H1 (cell line): ENCODE results near the gene KCNT1. TPM values are rescaled to one million over a fixed set of nuclear protein-coding genes. Genes with fewer than 3 reads are reported as not detected.

Experiments
- CTCF ChIA-PET: fragments of 300-600 bp; sonication (Branson Sonifier 250); formaldehyde crosslinking; loops from one replicate; lab custom pipeline; 2021; ENCODE audit not compliant: partially characterized antibody; lab: Charles Lee
- POLR2A ChIA-PET: fragments of 300-600 bp; sonication (Branson Sonifier 250); formaldehyde crosslinking; loops from one replicate; lab custom pipeline; 2021; ENCODE audit warnings: inconsistent platforms; ENCODE audit not compliant: partially characterized antibody; lab: Charles Lee
- DNase-seq, 2 experiments: peaks; one replicate each; pipeline versions ENCODE4 v3.0.0 to v3.0.0-alpha.2; 2010 to 2022; ENCODE audit warnings: low spot score in 2 of 2, low read depth in 1 of 2, mixed read lengths in 1 of 2
- FAIRE-seq: peaks from 2 replicates; lab custom pipeline; 2011; peaks lifted over from hg19 to GRCh38; lab: Jason Lieb, UNC
- H2AFZ ChIP-seq: 2 replicates; pipeline ENCODE4 v1.8.1; 2012; ENCODE audit warnings: low read length, inconsistent platforms
- H2AK5ac ChIP-seq: 2 replicates; pipeline ENCODE4 v1.6.1; 2013; ENCODE audit warnings: low read depth, low read length
- H2BK120ac ChIP-seq: replicated peaks from 2 replicates; pipeline ENCODE3; 2013; ENCODE audit warnings: low read depth, low read length, inconsistent platforms
- H2BK12ac ChIP-seq: 2 replicates; pipeline ENCODE4 v1.6.1; 2013; ENCODE audit warnings: low read depth, low read length
- H2BK15ac ChIP-seq: 2 replicates; pipeline ENCODE4 v1.6.1; 2013; ENCODE audit warnings: low read length
- H2BK20ac ChIP-seq: 2 replicates; pipeline ENCODE4 v1.6.1; 2013; ENCODE audit warnings: low read length
- H2BK5ac ChIP-seq: 2 replicates; pipeline ENCODE4 v1.6.1; 2013; ENCODE audit warnings: low read depth, low read length
- H3K14ac ChIP-seq: 2 replicates; pipeline ENCODE4 v1.6.1; 2013; ENCODE audit warnings: inconsistent platforms; ENCODE audit not compliant: insufficient read length
- H3K18ac ChIP-seq: 2 replicates; pipeline ENCODE4 v1.6.1; 2013; ENCODE audit warnings: low read length; ENCODE audit errors: extremely low read depth
- H3K23ac ChIP-seq: 2 replicates; pipeline ENCODE4 v1.6.1; 2013; ENCODE audit warnings: inconsistent platforms; ENCODE audit not compliant: insufficient read length
- H3K23me2 ChIP-seq: 2 replicates; pipeline ENCODE4 v1.6.1; 2013; ENCODE audit warnings: low read depth, low read length
- H3K27ac ChIP-seq: 2 replicates; pipeline ENCODE4 v1.6.1; 2011; ENCODE audit warnings: low read depth, low read length, inconsistent platforms
- H3K27me3 ChIP-seq, 4 experiments: replicated peaks in 1 of 4; 1 replicate in 1 of 4; 2 replicates in 3 of 4; pipeline versions ENCODE4 v1.6.1 to v1.8.1; 2011 to 2013; ENCODE audit warnings: low read length in 3 of 4, mild to moderate bottlenecking in 3 of 4, inconsistent platforms in 2 of 4, mixed read lengths in 2 of 4, moderate library complexity in 1 of 4; ENCODE audit not compliant: control insufficient read depth in 3 of 4, insufficient read depth in 3 of 4; ENCODE audit errors: extremely low read depth in 1 of 4
- H3K36me3 ChIP-seq, 4 experiments: 2 replicates each; pipeline versions ENCODE4 v1.6.1 to v1.8.1; 2011 to 2013; ENCODE audit warnings: mild to moderate bottlenecking in 4 of 4, low read length in 3 of 4, moderate library complexity in 2 of 4, control low read depth in 1 of 4, inconsistent platforms in 1 of 4; ENCODE audit not compliant: insufficient read depth in 4 of 4, control insufficient read depth in 2 of 4
- H3K4ac ChIP-seq: replicated peaks from 2 replicates; pipeline ENCODE3; 2013; ENCODE audit warnings: low read length, low read depth, mixed read lengths, inconsistent platforms; ENCODE audit not compliant: insufficient read length
- H3K4me1 ChIP-seq, 4 experiments: replicated peaks in 1 of 4; 1 replicate in 1 of 4; 2 replicates in 3 of 4; pipeline versions ENCODE4 v1.6.1 to v1.8.1; 2011 to 2013; ENCODE audit warnings: low read length in 3 of 4, inconsistent platforms in 2 of 4, mixed read lengths in 1 of 4; ENCODE audit not compliant: insufficient read depth in 4 of 4, control insufficient read depth in 3 of 4
- H3K4me2 ChIP-seq, 2 experiments: 2 replicates each; pipeline versions ENCODE4 v1.6.1 to v1.8.1; 2011 to 2013; ENCODE audit warnings: low read depth in 2 of 2, low read length in 2 of 2, control low read depth in 1 of 2, inconsistent platforms in 1 of 2, mild to moderate bottlenecking in 1 of 2; ENCODE audit not compliant: insufficient read depth in 1 of 2
- H3K4me3 ChIP-seq, 4 experiments: fragments of 200-600, 300-600 bp in 1 of 4; sonication (generic), shearing (Covaris generic), sonication (Bioruptor Twin) in 1 of 4; 2 replicates each; pipeline versions ENCODE4 v1.5.1 to v1.8.1; 2011 to 2016; ENCODE audit warnings: low read length in 4 of 4, low read depth in 3 of 4, control low read depth in 2 of 4, inconsistent platforms in 2 of 4, mild to moderate bottlenecking in 2 of 4, mixed read lengths in 1 of 4, moderate library complexity in 1 of 4; ENCODE audit not compliant: insufficient read depth in 2 of 4; ENCODE audit errors: extremely low read depth in 1 of 4
- H3K56ac ChIP-seq: replicated peaks from 2 replicates; pipeline ENCODE3; 2013; ENCODE audit warnings: low read depth, mild to moderate bottlenecking, mixed read lengths, low read length, inconsistent platforms; ENCODE audit not compliant: insufficient read length
- H3K79me1 ChIP-seq: 2 replicates; pipeline ENCODE4 v1.6.1; 2013; ENCODE audit warnings: low read depth, low read length, control low read depth
- H3K79me2 ChIP-seq, 2 experiments: 2 replicates each; pipeline versions ENCODE4 v1.6.1 to v1.8.1; 2012 to 2013; ENCODE audit warnings: low read length in 2 of 2, mild to moderate bottlenecking in 2 of 2, inconsistent platforms in 1 of 2; ENCODE audit not compliant: insufficient read depth in 2 of 2, control insufficient read depth in 1 of 2
- H3K9ac ChIP-seq, 4 experiments: replicated peaks in 1 of 4; 1 replicate in 1 of 4; 2 replicates in 3 of 4; pipeline versions ENCODE4 v1.6.1 to v1.8.1; 2011 to 2013; ENCODE audit warnings: low read depth in 3 of 4, low read length in 3 of 4, control low read depth in 2 of 4, mild to moderate bottlenecking in 2 of 4, moderate library complexity in 2 of 4, inconsistent platforms in 1 of 4; ENCODE audit errors: extremely low read depth in 1 of 4
- H3K9me3 ChIP-seq, 2 experiments: 2 replicates each; pipeline versions ENCODE4 v1.6.1 to v1.8.1; 2012 to 2013; ENCODE audit warnings: mild to moderate bottlenecking in 2 of 2, moderate library complexity in 2 of 2, control low read depth in 1 of 2, inconsistent platforms in 1 of 2, low read depth in 1 of 2, low read length in 1 of 2, mixed read lengths in 1 of 2; ENCODE audit not compliant: insufficient read depth in 2 of 2
- H4K20me1 ChIP-seq, 2 experiments: replicated peaks in 1 of 2; 2 replicates each; pipeline versions ENCODE3 to v1.8.1; 2011 to 2013; ENCODE audit warnings: inconsistent platforms in 2 of 2, low read length in 2 of 2, mild to moderate bottlenecking in 1 of 2; ENCODE audit not compliant: insufficient read depth in 2 of 2, control insufficient read depth in 1 of 2
- H4K5ac ChIP-seq: 2 replicates; pipeline ENCODE4 v1.6.1; 2013; ENCODE audit warnings: low read length, low read depth, mixed read lengths, inconsistent platforms; ENCODE audit not compliant: insufficient read length
- H4K8ac ChIP-seq: 2 replicates; pipeline ENCODE4 v1.8.0; 2013; ENCODE audit warnings: mild to moderate bottlenecking, moderate library complexity, low read length, inconsistent platforms; ENCODE audit not compliant: insufficient read depth; ENCODE audit errors: extremely low read depth
- H4K91ac ChIP-seq: replicated peaks from 2 replicates; pipeline ENCODE3; 2013; ENCODE audit warnings: low read length, mixed read lengths, inconsistent platforms; ENCODE audit not compliant: insufficient read length
- CREB1 ChIP-seq: IDR thresholded peaks from 2 replicates; pipeline ENCODE4 v1.6.1; 2012; ENCODE audit warnings: inconsistent platforms
- KDM1A ChIP-seq: fragments of 200-600, 300-600 bp; sonication (generic); IDR thresholded peaks from 2 replicates; pipeline ENCODE4 v1.7.1; 2016; ENCODE audit warnings: mild to moderate bottlenecking, low read length, borderline replicate concordance
- PHF8 ChIP-seq: fragments of 200-600 bp; sonication (generic); conservative IDR thresholded peaks from 2 replicates; pipeline ENCODE4 v1.7.1; 2012; ENCODE audit warnings: low read depth, mild to moderate bottlenecking, inconsistent platforms, low read length, moderate library complexity
- RXRA ChIP-seq: IDR thresholded peaks from 2 replicates; pipeline ENCODE4 v1.6.1; 2011; ENCODE audit warnings: low read depth, mild to moderate bottlenecking, low read length, moderate library complexity; ENCODE audit not compliant: insufficient read depth
- SRF ChIP-seq: IDR thresholded peaks from 2 replicates; pipeline ENCODE4 v1.6.1; 2011; ENCODE audit warnings: mild to moderate bottlenecking, low read depth, low read length, moderate library complexity
- WGBS, 2 experiments: shearing (Covaris generic) in 1 of 2; methylation state at CpG; one replicate each; pipeline versions ENCODE4 v1.1.6 to v1.1.7; 2013 to 2015; ENCODE audit warnings: low lambda C conversion rate in 2 of 2, mixed read lengths in 2 of 2, inconsistent platforms in 1 of 2, low coverage in 1 of 2, missing lambda C conversion rate in 1 of 2; ENCODE audit not compliant: insufficient replicate concordance in 2 of 2, insufficient coverage in 1 of 2, insufficient read length in 1 of 2; ENCODE audit errors: extremely low coverage in 1 of 2, missing lambda C conversion rate in 1 of 2; 5-methylcytosine and 5-hydroxymethylcytosine counted together
- polyA plus RNA-seq, 7 experiments: library from polyadenylated mRNA; depleted of rRNA in 3 of 7; stranded (reverse) in 5 of 7; unstranded in 2 of 7; fragments of >200 nt in 5 of 7; fragments of 200-250 nt in 2 of 7; gene quantifications; 1 replicate in 5 of 7; 2 replicates in 1 of 7; 4 replicates in 1 of 7; pipeline versions ENCODE4 v1.2.1 to v1.2.3, GENCODE V29; 2011 to 2013; ENCODE audit warnings: missing spikeins in 2 of 7, mixed read lengths in 2 of 7
- total RNA-seq: library from RNA; stranded (reverse); fragmentation: NEBNext Ultra II Directional; extraction: Animal tissue kit (Norgen Biotek cat#: 25700); gene quantifications from 2 replicates; pipeline ENCODE4 v1.2.1, GENCODE V29; 2021

Gene KCNT1
- total and polyA plus RNA-seq, 2 of the 8 experiments (the other 6 are each of a cell fraction or from before 2014, with no cell fraction given) = 0.13 to 0.20 TPM

- H3K9me3 ChIP-seq = no peaks in the 10 kb centered on the region
- no peak overlapping the region for H2AK5ac ChIP-seq
- H3K9ac ChIP-seq = no peak overlapping the region
- H3K4me2 ChIP-seq = no peak overlapping the region
- ChIA-PET POLR2A (interaction anchor here (0.5 kb wide), 1 partner anchor 169 kb away, joined by 3 read pairs; no protein-coding TSS in a partner anchor), CTCF (interaction anchor here (0.7 to 2.2 kb wide), 7 partner anchors 13 to 341 kb away, joined by 3 to 6 read pairs (median 3); no protein-coding TSS in a partner anchor)
- no peak overlapping the region for H3K4ac ChIP-seq
- H2BK12ac ChIP-seq = no peak overlapping the region
- H4K91ac ChIP-seq = no peak overlapping the region
- H3K79me2 ChIP-seq = no peaks in the 10 kb centered on the region
- no peaks in the 10 kb centered on the region for H3K23me2 ChIP-seq
- no peaks in the 10 kb centered on the region for H3K27me3 ChIP-seq
- peaks cover 4% of the 10 kb centered on the region; the same call in 1 of the 2 replicates for H3K79me1 ChIP-seq
- H3K36me3 ChIP-seq = no peaks in the 10 kb centered on the region
- H4K5ac ChIP-seq = no peak overlapping the region
- H3K4me1 ChIP-seq = peaks cover 0 to 4% (median 0%) of the 10 kb centered on the region in 4 experiments; a peak in 1 of 7 replicates
- FAIRE-seq = no peak
- no peak overlapping the region for H2AFZ ChIP-seq
- no peak overlapping the region for H3K18ac ChIP-seq
- no peak overlapping the region for H2BK15ac ChIP-seq
- no peak overlapping the region for H3K4me3 ChIP-seq
- no peak overlapping the region for H2BK120ac ChIP-seq
- no peak overlapping the region for H3K56ac ChIP-seq
- DNase-seq = no peak
- H4K20me1 ChIP-seq = peaks cover 0 to 7% of the 10 kb centered on the region in 2 experiments
- WGBS, 2 experiments = 91% methylated on average over 18 of the region's 18 CpGs; no CpG with 5 or more reads in 1 of the 2 experiments
- H3K27ac ChIP-seq = no peak overlapping the region
- no peak overlapping the region for H4K8ac ChIP-seq
- no peak overlapping the region for H3K14ac ChIP-seq
- H2BK5ac ChIP-seq = peak overlapping the region; percentile 66; the same call in 1 of the 2 replicates
- no peak overlapping the region for H2BK20ac ChIP-seq
- no peak overlapping the region for H3K23ac ChIP-seq
- TF ChIP-seq SRF (no peak), PHF8 (no peak), CREB1 (no peak), RXRA (no peak), KDM1A (no peak)
These were observed 101.0 kb downstream of the KCNT1 start for GRCh38 chr9:135802876-135803419.
